Measurements from ENCODE around the gene TFG. TPM values are rescaled to one million over a fixed set of nuclear protein-coding genes. Genes with fewer than 3 reads are reported as not detected.
A peak's percentile ranks its signal among the peaks of the same experiment; 100 is the strongest.

The TFG gene
- total and polyA plus RNA-seq, 8 donors, result 81.8 to 132 (median 115) TPM

- no peak for TF ChIP-seq CTCF (IDR thresholded peaks at IDR 0.05)
- intact Hi-C loops (cut with DNase I), result no loop called here
Observed at GRCh38 chr3:100703865-100704264, 5.4 kb upstream of the TFG start.

GRCh38 chr3:100706365-100706764 lies 2.9 kb upstream of the TFG start:
- Histone ChIP-seq H3K27ac (no peak overlapping the region), H3K36me3 (peaks cover 0 to 5% of the 10 kb centered on the region in 2 donors), H3K4me1 (peaks cover 9 to 16% of the 10 kb centered on the region in 2 donors), H3K4me3 (no peak overlapping the region), H3K9me3 (no peaks in the 10 kb centered on the region), H3K27me3 (peaks cover 0 to 9% of the 10 kb centered on the region in 2 donors)
- DNase-seq (no peak), ATAC-seq (no peak)
- intact Hi-C loops (cut with DNase I), result no loop called here
- no peak for TF ChIP-seq CTCF (IDR thresholded peaks at IDR 0.05)

More at GRCh38 chr3:100703865-100704264, 5.4 kb upstream of the TFG start:
- no peak overlapping the region for H3K27ac ChIP-seq
- H3K36me3 ChIP-seq, result no peaks in the 10 kb centered on the region
- H3K27me3 ChIP-seq, result peaks cover 0 to 9% of the 10 kb centered on the region in 2 donors
- no peak overlapping the region for H3K4me3 ChIP-seq
- no peak for DNase-seq
- H3K9me3 ChIP-seq, result no peaks in the 10 kb centered on the region
- ATAC-seq, result no peak
- H3K4me1 ChIP-seq, result peaks cover 0 to 5% of the 10 kb centered on the region in 2 donors

GRCh38 chr3:100708644-100708988 lies 678 bp upstream of the TFG start:
- Histone ChIP-seq H3K27me3 (peaks cover 0 to 9% of the 10 kb centered on the region in 2 donors), H3K27ac (peak overlapping the region; percentile 97 to 99), H3K4me3 (peak overlapping the region; percentile 22 to 80), H3K4me1 (peaks cover 22 to 33% of the 10 kb centered on the region in 2 donors), H3K9me3 (no peaks in the 10 kb centered on the region), H3K36me3 (peaks cover 0 to 12% of the 10 kb centered on the region in 2 donors)
- intact Hi-C loops (cut with DNase I), result no loop called here
- no peak for TF ChIP-seq CTCF (IDR thresholded peaks at IDR 0.05)
- DNase-seq (no peak), ATAC-seq (no peak)

- ATAC-seq, result peak; percentile 39
- DNase-seq, result peak; percentile 41 to 80 (median 62)
- Histone ChIP-seq H3K4me3 (peak overlapping the region; percentile 50 to 80), H3K27me3 (peaks cover 0 to 9% of the 10 kb centered on the region in 2 donors), H3K27ac (peak overlapping the region; percentile 97 to 99), H3K36me3 (peaks cover 0 to 24% of the 10 kb centered on the region in 2 donors), H3K4me1 (peaks cover 22 to 40% of the 10 kb centered on the region in 2 donors), H3K9me3 (no peaks in the 10 kb centered on the region)
- no peak for TF ChIP-seq CTCF (IDR thresholded peaks at IDR 0.05)
- intact Hi-C loops (cut with DNase I), result no loop called here
Observed at GRCh38 chr3:100709842-100710260, 557 bp downstream of the TFG start.

GRCh38 chr3:100710261-100710968 lies 1.1 kb downstream of the TFG start:
- ATAC-seq, result peak; percentile 13
- TF ChIP-seq CTCF (IDR thresholded peaks at IDR 0.05), result peak in 1 of 2 donors; percentile 32
- peak in 2 of 4 donors; percentile 10 to 28 for DNase-seq
- Histone ChIP-seq H3K27me3 (peaks cover 0 to 9% of the 10 kb centered on the region in 2 donors), H3K9me3 (no peaks in the 10 kb centered on the region), H3K4me3 (peak overlapping the region; percentile 50 to 80), H3K4me1 (peaks cover 22 to 40% of the 10 kb centered on the region in 2 donors), H3K36me3 (peaks cover 0 to 30% of the 10 kb centered on the region in 2 donors), H3K27ac (peak overlapping the region; percentile 97 to 99)
- intact Hi-C loops (cut with DNase I), result no loop called here
